Measurements from ENCODE around the gene DBF4.
A peak's percentile ranks its signal among the peaks of the same experiment; 100 is the strongest.
"Not testable (repeated sequence)": the region's sequence is repeated elsewhere in the genome, so short reads cannot be mapped to it uniquely, and the experiment has no call there.

DBF4 gene

GRCh38 chr7:87922759-87923395 lies 46.6 kb downstream of the DBF4 start:
- WGBS, 2 experiments (ENCODE audit: insufficient coverage in 2 of 2) = 89 to 90% methylated on average over 4 to 6 of the region's 8 CpGs
- H3K4me1 ChIP-seq (ENCODE audit: control insufficient read depth, insufficient read depth, low read length, poor library complexity, severe bottlenecking); H3K4me3 ChIP-seq (ENCODE audit: extremely low read depth, insufficient read depth, low read length, poor library complexity, severe bottlenecking); H3K9me3 ChIP-seq (ENCODE audit: control insufficient read depth, low read length); H3K36me3 ChIP-seq (ENCODE audit: control insufficient read depth, insufficient read depth, low read length); H3K27ac ChIP-seq (ENCODE audit: low read depth, low read length, severe bottlenecking): not testable (repeated sequence)

- no peaks in the 10 kb centered on the region for H3K9me3 ChIP-seq (ENCODE audit: control insufficient read depth, low read length)
- peaks cover 2% of the 10 kb centered on the region for H3K4me1 ChIP-seq (ENCODE audit: control insufficient read depth, insufficient read depth, low read length, poor library complexity, severe bottlenecking)
- H3K36me3 ChIP-seq (ENCODE audit: control insufficient read depth, insufficient read depth, low read length) = no peaks in the 10 kb centered on the region
- peak overlapping the region; percentile 10 for H3K27ac ChIP-seq (ENCODE audit: low read depth, low read length, severe bottlenecking)
- 46 to 61% methylated on average over 2 to 4 of the region's 6 CpGs for WGBS, 2 experiments (ENCODE audit: insufficient coverage in 2 of 2)
- no peak overlapping the region for H3K4me3 ChIP-seq (ENCODE audit: extremely low read depth, insufficient read depth, low read length, poor library complexity, severe bottlenecking)
Measured at GRCh38 chr7:87926581-87927461, 50.5 kb downstream of the DBF4 start.

- no peaks in the 10 kb centered on the region for H3K9me3 ChIP-seq (ENCODE audit: control insufficient read depth, low read length)
- 2 to 6% methylated on average over 4 to 5 of the region's 9 CpGs for WGBS, 2 experiments (ENCODE audit: insufficient coverage in 2 of 2)
- H3K4me3 ChIP-seq (ENCODE audit: extremely low read depth, insufficient read depth, low read length, poor library complexity, severe bottlenecking) = peak overlapping the region; percentile 57
- no peak overlapping the region for H3K27ac ChIP-seq (ENCODE audit: low read depth, low read length, severe bottlenecking)
- H3K4me1 ChIP-seq (ENCODE audit: control insufficient read depth, insufficient read depth, low read length, poor library complexity, severe bottlenecking) = no peaks in the 10 kb centered on the region
- no peaks in the 10 kb centered on the region for H3K36me3 ChIP-seq (ENCODE audit: control insufficient read depth, insufficient read depth, low read length)
Measured at GRCh38 chr7:87933605-87933952, 57.3 kb downstream of the DBF4 start.

DNA sequence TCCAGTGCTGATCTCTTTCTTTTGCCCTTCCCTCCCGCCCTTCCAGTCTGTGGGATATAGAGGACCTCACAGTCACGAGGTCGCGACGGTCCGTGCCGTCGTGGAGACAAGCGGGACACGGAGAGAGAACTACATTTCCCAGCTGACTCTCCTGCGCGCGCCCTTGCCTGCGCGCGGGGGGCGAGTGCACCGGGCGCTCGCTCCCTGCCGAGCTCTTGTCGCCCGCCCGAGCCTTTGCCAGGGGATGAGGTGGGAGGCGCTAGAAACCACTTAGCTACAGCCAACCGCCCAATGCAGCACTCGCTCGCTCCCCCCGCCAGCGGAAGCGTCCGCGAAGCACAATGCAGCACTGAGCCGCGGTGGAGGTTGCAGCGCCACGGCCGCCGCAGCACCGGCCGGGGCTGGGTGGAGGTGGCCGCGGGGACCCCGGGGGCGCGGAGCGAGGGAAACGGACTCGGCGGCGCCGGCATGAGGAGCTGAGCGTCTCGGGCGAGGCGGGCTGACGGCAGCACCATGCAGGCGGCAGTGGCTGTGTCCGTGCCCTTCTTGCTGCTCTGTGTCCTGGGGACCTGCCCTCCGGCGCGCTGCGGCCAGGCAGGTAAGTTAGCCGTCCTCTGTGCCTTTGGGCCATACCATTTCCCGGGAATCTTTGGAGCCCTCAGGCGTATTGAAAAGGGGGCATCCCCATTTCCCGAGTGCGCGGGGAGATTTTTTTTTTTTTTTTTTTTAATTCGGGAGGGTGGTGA lies 57.8 kb downstream of the DBF4 start, which contains the start of gene ADAM22:
Gene ADAM22 (plus strand): TSS at position 299 of the 746 bp plus-strand sequence. CDS start 215 bp downstream, at position 514.
- WGBS, 2 experiments (ENCODE audit: insufficient coverage in 2 of 2) = 0% methylated on average over 47 to 53 of the region's 70 CpGs
- H3K27ac ChIP-seq (ENCODE audit: low read depth, low read length, severe bottlenecking) = no peak within 1 kb of the TSS
- H3K4me1 ChIP-seq (ENCODE audit: control insufficient read depth, insufficient read depth, low read length, poor library complexity, severe bottlenecking) = no peaks in the 10 kb centered on the region
- no peaks in the 10 kb centered on the region for H3K36me3 ChIP-seq (ENCODE audit: control insufficient read depth, insufficient read depth, low read length)
- H3K9me3 ChIP-seq (ENCODE audit: control insufficient read depth, low read length) = no peaks in the 10 kb centered on the region
- H3K4me3 ChIP-seq (ENCODE audit: extremely low read depth, insufficient read depth, low read length, poor library complexity, severe bottlenecking) = peak within 1 kb of the TSS; percentile 57

DNA sequence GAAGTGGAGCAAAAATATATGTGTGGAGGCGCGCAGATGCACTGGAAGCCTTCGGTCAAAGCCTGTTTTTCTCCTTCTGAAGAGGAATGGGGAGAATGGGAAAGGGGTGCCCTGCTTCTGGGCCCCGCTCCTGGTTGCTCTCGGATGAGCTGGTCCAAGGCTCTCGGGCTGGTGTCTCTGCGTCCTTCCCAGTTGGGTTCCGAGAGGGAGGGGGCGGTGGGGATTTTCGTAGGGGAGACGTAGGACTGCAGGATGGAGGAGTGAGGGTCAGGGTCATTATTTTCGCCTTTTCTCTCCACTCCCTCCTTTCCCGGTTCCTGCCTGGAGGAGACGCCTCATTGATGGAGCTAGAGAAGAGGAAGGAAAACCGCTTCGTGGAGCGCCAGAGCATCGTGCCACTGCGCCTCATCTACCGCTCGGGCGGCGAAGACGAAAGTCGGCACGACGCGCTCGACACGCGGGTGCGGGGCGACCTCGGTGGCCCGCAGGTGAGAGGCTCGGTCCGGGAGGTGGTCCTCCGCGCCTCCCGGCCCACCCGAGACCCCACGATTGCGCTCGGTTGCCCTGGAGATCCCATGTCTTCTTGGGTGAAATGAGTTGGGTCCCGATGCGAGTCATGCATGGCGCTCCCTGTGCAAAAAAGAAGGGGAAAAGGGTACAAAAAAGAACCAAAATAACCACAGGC lies 58.5 kb downstream of the DBF4 start:
- Histone ChIP-seq H3K27ac (ENCODE audit: low read depth, low read length, severe bottlenecking) (no peak overlapping the region), H3K4me1 (ENCODE audit: control insufficient read depth, insufficient read depth, low read length, poor library complexity, severe bottlenecking) (no peaks in the 10 kb centered on the region), H3K4me3 (ENCODE audit: extremely low read depth, insufficient read depth, low read length, poor library complexity, severe bottlenecking) (peak overlapping the region; percentile 57), H3K36me3 (ENCODE audit: control insufficient read depth, insufficient read depth, low read length) (no peaks in the 10 kb centered on the region), H3K9me3 (ENCODE audit: control insufficient read depth, low read length) (no peaks in the 10 kb centered on the region)
- 0 to 3% methylated on average over 9 to 36 of the region's 47 CpGs for WGBS, 2 experiments (ENCODE audit: insufficient coverage in 2 of 2)

DNA sequence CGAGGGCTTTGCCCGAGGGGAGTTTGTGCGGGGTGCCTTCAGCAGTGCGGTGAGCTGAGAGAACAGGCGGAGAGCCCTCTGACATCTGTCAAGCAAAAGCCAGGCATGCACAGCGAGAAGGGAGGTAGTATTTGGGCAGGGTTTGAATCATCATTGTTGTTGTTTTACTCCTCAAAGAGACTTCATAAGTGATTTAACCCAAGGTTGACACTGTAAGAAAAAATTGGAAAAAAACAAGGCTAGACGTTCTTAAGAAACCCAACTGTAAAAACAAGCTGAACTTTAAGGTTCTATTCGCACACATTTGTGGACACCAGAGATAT lies 59.1 kb downstream of the DBF4 start:
- Histone ChIP-seq H3K9me3 (ENCODE audit: control insufficient read depth, low read length) (no peaks in the 10 kb centered on the region), H3K36me3 (ENCODE audit: control insufficient read depth, insufficient read depth, low read length) (no peaks in the 10 kb centered on the region), H3K4me3 (ENCODE audit: extremely low read depth, insufficient read depth, low read length, poor library complexity, severe bottlenecking) (peak overlapping the region; percentile 57), H3K4me1 (ENCODE audit: control insufficient read depth, insufficient read depth, low read length, poor library complexity, severe bottlenecking) (no peaks in the 10 kb centered on the region), H3K27ac (ENCODE audit: low read depth, low read length, severe bottlenecking) (no peak overlapping the region)
- WGBS, 2 experiments (ENCODE audit: insufficient coverage in 2 of 2) = 31 to 75% methylated on average over 2 to 6 of the region's 8 CpGs

DNA sequence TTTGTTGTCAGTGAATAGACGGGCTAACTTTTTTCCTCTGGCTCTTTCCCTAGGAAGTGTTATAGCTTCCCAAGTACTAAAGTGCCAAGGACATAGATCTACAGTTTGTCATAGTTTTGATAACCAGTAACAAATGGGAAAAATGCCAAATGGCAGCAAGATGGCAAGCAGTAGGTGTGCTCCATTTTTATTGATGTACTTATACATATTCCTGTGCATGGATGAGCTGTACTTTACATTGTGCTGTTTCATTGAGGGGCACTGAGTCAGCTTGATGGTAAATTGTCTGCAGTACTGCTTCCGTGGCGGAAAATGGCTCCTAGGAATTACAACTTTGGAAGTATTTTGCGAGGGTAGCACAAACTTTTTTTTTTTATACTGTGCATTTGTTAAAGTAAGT lies 64.8 kb downstream of the DBF4 start:
- H3K36me3 ChIP-seq (ENCODE audit: control insufficient read depth, insufficient read depth, low read length) = no peaks in the 10 kb centered on the region
- 92 to 100% methylated on average over 2 to 3 of the region's 4 CpGs for WGBS, 2 experiments (ENCODE audit: insufficient coverage in 2 of 2)
- H3K9me3 ChIP-seq (ENCODE audit: control insufficient read depth, low read length) = no peaks in the 10 kb centered on the region
- no peak overlapping the region for H3K27ac ChIP-seq (ENCODE audit: low read depth, low read length, severe bottlenecking)
- H3K4me3 ChIP-seq (ENCODE audit: extremely low read depth, insufficient read depth, low read length, poor library complexity, severe bottlenecking) = no peak overlapping the region
- H3K4me1 ChIP-seq (ENCODE audit: control insufficient read depth, insufficient read depth, low read length, poor library complexity, severe bottlenecking) = no peaks in the 10 kb centered on the region

GRCh38 chr7:87944547-87944946 lies 68.3 kb downstream of the DBF4 start:
- Histone ChIP-seq H3K36me3 (ENCODE audit: control insufficient read depth, insufficient read depth, low read length) (no peaks in the 10 kb centered on the region), H3K27ac (ENCODE audit: low read depth, low read length, severe bottlenecking) (no peak overlapping the region), H3K9me3 (ENCODE audit: control insufficient read depth, low read length) (no peaks in the 10 kb centered on the region), H3K4me3 (ENCODE audit: extremely low read depth, insufficient read depth, low read length, poor library complexity, severe bottlenecking) (no peak overlapping the region), H3K4me1 (ENCODE audit: control insufficient read depth, insufficient read depth, low read length, poor library complexity, severe bottlenecking) (no peaks in the 10 kb centered on the region)
- 93% methylated on average over 2 of the region's 3 CpGs; no CpG with 5 or more reads in 1 of the 2 experiments for WGBS, 2 experiments (ENCODE audit: insufficient coverage in 2 of 2)

GRCh38 chr7:87945926-87946325 lies 69.6 kb downstream of the DBF4 start:
- not testable (repeated sequence) for H3K4me3 ChIP-seq (ENCODE audit: extremely low read depth, insufficient read depth, low read length, poor library complexity, severe bottlenecking); H3K4me1 ChIP-seq (ENCODE audit: control insufficient read depth, insufficient read depth, low read length, poor library complexity, severe bottlenecking); H3K27ac ChIP-seq (ENCODE audit: low read depth, low read length, severe bottlenecking); H3K36me3 ChIP-seq (ENCODE audit: control insufficient read depth, insufficient read depth, low read length); H3K9me3 ChIP-seq (ENCODE audit: control insufficient read depth, low read length)

- no peaks in the 10 kb centered on the region for H3K36me3 ChIP-seq (ENCODE audit: control insufficient read depth, insufficient read depth, low read length)
- no peak overlapping the region for H3K4me3 ChIP-seq (ENCODE audit: extremely low read depth, insufficient read depth, low read length, poor library complexity, severe bottlenecking)
- H3K4me1 ChIP-seq (ENCODE audit: control insufficient read depth, insufficient read depth, low read length, poor library complexity, severe bottlenecking) = no peaks in the 10 kb centered on the region
- H3K9me3 ChIP-seq (ENCODE audit: control insufficient read depth, low read length) = no peaks in the 10 kb centered on the region
- no peak overlapping the region for H3K27ac ChIP-seq (ENCODE audit: low read depth, low read length, severe bottlenecking)
Measured at GRCh38 chr7:87948371-87948770, 72.1 kb downstream of the DBF4 start.
